Measurements from ENCODE around the gene LY6G5B.

LY6G5B gene

GRCh38 chr6:31701666-31702404 is 32.1 kb downstream of the LY6G5B start:
- peak overlapping the region; percentile 97 for H3K4me3 ChIP-seq (ENCODE audit: low read length)
- TF ChIP-seq CTCF (IDR thresholded peaks at IDR 0.05; ENCODE audit: insufficient read depth, low read depth, low read length, missing control alignments): no peak
- no peak for DNase-seq (ENCODE audit: low read depth)

GRCh38 chr6:31702405-31702818 is 32.6 kb downstream of the LY6G5B start:
- DNase-seq (ENCODE audit: low read depth): no peak
- no peak for TF ChIP-seq CTCF (IDR thresholded peaks at IDR 0.05; ENCODE audit: insufficient read depth, low read depth, low read length, missing control alignments)
- H3K4me3 ChIP-seq (ENCODE audit: low read length): peak overlapping the region; percentile 97

DNA sequence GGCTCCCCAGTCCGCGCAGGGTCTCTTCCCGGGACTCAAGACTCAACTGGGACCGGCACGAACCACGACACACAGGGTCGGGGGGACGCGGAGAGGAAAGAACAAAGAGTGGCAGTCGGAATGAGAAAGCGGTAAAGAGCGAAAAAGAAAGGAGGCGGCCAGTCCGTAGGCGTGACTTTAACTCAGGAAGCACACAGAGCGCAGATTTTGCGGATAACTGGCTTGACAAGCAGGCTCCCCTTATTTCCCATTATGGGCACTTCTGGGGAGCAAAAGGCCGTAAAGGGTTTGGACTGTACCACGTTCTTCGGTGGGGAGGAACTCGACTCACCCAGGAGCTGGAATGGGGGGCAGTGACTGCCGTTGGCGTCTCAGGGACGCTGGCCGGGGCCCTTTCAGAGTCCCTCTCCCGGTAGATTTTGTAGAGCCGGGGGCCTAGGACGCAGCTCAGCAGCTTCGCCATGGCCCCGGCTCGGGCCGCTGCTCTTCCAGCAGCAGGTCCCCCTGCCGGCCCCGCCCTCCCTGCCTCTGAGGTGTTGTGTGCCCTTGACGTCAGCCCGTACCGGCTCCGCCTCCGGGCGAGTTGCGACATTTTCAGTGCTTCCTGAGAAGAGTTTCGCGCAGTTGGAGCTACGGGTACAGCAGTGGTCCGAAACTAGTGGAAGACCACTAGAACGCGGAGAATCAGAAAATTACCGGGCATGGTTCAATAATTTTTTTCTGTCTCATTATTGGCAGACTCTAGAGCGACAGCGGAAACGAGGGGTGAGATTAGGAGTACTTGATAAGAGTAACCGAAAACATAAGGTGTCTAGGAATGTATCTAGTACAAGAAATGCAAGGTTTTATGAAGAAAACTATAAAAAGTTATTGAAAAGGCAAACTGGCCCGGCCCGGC is 33.3 kb downstream of the LY6G5B start, which contains the start of gene ABHD16A:
Gene ABHD16A, minus strand, starts transcription at position 506 of the 898 bp plus-strand sequence. Its CDS starts 43 bp downstream, at position 463.
- TF ChIP-seq CTCF (IDR thresholded peaks at IDR 0.05; ENCODE audit: insufficient read depth, low read depth, low read length, missing control alignments): no peak
- peak within 1 kb of the TSS; percentile 97 for H3K4me3 ChIP-seq (ENCODE audit: low read length)
- peak; percentile 99 for DNase-seq (ENCODE audit: low read depth)

- TF ChIP-seq CTCF (IDR thresholded peaks at IDR 0.05; ENCODE audit: insufficient read depth, low read depth, low read length, missing control alignments): no peak
- no peak overlapping the region for H3K4me3 ChIP-seq (ENCODE audit: low read length)
- DNase-seq (ENCODE audit: low read depth): no peak
These were observed 36.2 kb downstream of the LY6G5B start for GRCh38 chr6:31705931-31706330.

- H3K4me3 ChIP-seq (ENCODE audit: low read length): no peak within 1 kb of the TSS
- TF ChIP-seq CTCF (IDR thresholded peaks at IDR 0.05; ENCODE audit: insufficient read depth, low read depth, low read length, missing control alignments): no peak
These were observed 36.8 kb downstream of the LY6G5B start, which contains the start of gene LY6G6F for GRCh38 chr6:31706599-31706998. LY6G6F (plus strand) TSS chr6:31706866; CDS start chr6:31706907, 41 bp downstream.

DNA sequence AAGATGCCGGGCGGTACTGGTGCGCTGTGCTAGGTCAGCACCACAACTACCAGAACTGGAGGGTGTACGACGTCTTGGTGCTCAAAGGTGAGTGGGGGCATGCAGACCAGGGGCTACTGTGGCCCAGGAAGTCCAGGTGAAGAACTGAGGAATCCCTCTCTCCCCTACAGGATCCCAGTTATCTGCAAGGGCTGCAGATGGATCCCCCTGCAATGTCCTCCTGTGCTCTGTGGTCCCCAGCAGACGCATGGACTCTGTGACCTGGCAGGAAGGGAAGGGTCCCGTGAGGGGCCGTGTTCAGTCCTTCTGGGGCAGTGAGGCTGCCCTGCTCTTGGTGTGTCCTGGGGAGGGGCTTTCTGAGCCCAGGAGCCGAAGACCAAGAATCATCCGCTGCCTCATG is 37.9 kb downstream of the LY6G5B start:
- H3K4me3 ChIP-seq (ENCODE audit: low read length): no peak overlapping the region
- no peak for DNase-seq (ENCODE audit: low read depth)
- no peak for TF ChIP-seq CTCF (IDR thresholded peaks at IDR 0.05; ENCODE audit: insufficient read depth, low read depth, low read length, missing control alignments)

More at GRCh38 chr6:31706599-31706998, 36.8 kb downstream of the LY6G5B start, which contains the start of gene LY6G6F:
- DNase-seq (ENCODE audit: low read depth): no peak
